RWPE2 (cell line): ENCODE results near the gene CPA4.

ENCODE experiments used
- ATAC-seq: fragments of 200-7000 bp; cut with Tn5 transposase; 3 replicates; pipeline ENCODE4 v1.9.1; 2021; ENCODE audit warnings: low read depth
- DNase-seq: peaks from one replicate; pipeline ENCODE4 v3.0.0-alpha.2; 2020; ENCODE audit warnings: low spot score
- H3K27ac ChIP-seq: fragments of 450-650 bp; 2 replicates; pipeline ENCODE4 v1.5.1; 2017; ENCODE audit warnings: mild to moderate bottlenecking; ENCODE audit not compliant: poor library complexity, severe bottlenecking
- H3K27me3 ChIP-seq: fragments of 250-450 bp; sonication (Bioruptor Pico); 2 replicates; pipeline ENCODE4 v1.5.1; 2021; ENCODE audit warnings: mild to moderate bottlenecking, moderate library complexity; ENCODE audit not compliant: insufficient read depth, poor library complexity, severe bottlenecking
- H3K36me3 ChIP-seq: fragments of 250-450 bp; sonication (Bioruptor Pico); 2 replicates; pipeline ENCODE4 v1.5.1; 2020; ENCODE audit warnings: low read depth, mild to moderate bottlenecking, moderate library complexity
- H3K4me1 ChIP-seq: fragments of 250-450 bp; sonication (Bioruptor Pico); 2 replicates; pipeline ENCODE4 v1.5.1; 2021; ENCODE audit warnings: mild to moderate bottlenecking, moderate library complexity; ENCODE audit not compliant: insufficient read depth, poor library complexity, severe bottlenecking
- H3K4me3 ChIP-seq: fragments of 250-450 bp; sonication (Bioruptor Pico); 2 replicates; pipeline ENCODE4 v1.5.1; 2021; ENCODE audit warnings: mild to moderate bottlenecking, moderate library complexity; ENCODE audit not compliant: severe bottlenecking
- H3K9me3 ChIP-seq: fragments of 250-450 bp; sonication (Bioruptor Pico); 2 replicates; pipeline ENCODE4 v1.5.1; 2021; ENCODE audit warnings: mild to moderate bottlenecking, moderate library complexity; ENCODE audit not compliant: severe bottlenecking
- TF ChIP-seq, protein P1 (sequence below): fragments of 450-650 bp; IDR thresholded peaks from one replicate; pipeline ENCODE4 v1.5.1; 2017; ENCODE audit warnings: mild to moderate bottlenecking, moderate library complexity; ENCODE audit not compliant: poor library complexity, severe bottlenecking

CPA4 gene

GRCh38 chr7:130359276-130359857 is 66.4 kb downstream of the CPA4 start:
- Histone ChIP-seq H3K4me3 (no peak overlapping the region), H3K4me1 (peaks cover 37% of the 10 kb centered on the region), H3K27me3 (no peaks in the 10 kb centered on the region), H3K9me3 (peaks cover 9% of the 10 kb centered on the region), H3K36me3 (no peaks in the 10 kb centered on the region), H3K27ac (peak overlapping the region; percentile 25)
- TF ChIP-seq, protein P1, sequence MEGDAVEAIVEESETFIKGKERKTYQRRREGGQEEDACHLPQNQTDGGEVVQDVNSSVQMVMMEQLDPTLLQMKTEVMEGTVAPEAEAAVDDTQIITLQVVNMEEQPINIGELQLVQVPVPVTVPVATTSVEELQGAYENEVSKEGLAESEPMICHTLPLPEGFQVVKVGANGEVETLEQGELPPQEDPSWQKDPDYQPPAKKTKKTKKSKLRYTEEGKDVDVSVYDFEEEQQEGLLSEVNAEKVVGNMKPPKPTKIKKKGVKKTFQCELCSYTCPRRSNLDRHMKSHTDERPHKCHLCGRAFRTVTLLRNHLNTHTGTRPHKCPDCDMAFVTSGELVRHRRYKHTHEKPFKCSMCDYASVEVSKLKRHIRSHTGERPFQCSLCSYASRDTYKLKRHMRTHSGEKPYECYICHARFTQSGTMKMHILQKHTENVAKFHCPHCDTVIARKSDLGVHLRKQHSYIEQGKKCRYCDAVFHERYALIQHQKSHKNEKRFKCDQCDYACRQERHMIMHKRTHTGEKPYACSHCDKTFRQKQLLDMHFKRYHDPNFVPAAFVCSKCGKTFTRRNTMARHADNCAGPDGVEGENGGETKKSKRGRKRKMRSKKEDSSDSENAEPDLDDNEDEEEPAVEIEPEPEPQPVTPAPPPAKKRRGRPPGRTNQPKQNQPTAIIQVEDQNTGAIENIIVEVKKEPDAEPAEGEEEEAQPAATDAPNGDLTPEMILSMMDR: no peak
- no peak for ATAC-seq
- DNase-seq: peak; percentile 57

DNA sequence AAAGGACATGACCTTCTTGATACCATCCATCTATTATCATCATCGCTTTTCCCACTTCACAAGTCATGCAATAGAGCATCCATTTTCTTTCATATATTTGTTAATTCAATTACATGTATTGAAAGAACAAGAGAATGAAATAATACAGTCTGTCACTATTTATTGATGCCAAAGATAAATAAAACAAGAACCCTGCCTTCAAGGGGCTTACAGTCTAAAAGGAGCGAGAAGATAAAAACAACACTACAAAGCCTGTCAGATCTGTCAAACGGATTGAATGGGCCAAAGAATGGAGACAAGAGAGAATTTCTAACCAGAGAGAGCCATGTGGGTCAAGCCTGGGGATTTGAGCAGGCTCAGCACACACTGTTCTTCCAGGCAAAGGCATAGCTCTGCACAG is 67.6 kb downstream of the CPA4 start:
- TF ChIP-seq, protein P1: no peak
- Histone ChIP-seq H3K36me3 (no peaks in the 10 kb centered on the region), H3K4me3 (no peak overlapping the region), H3K27me3 (no peaks in the 10 kb centered on the region), H3K27ac (no peak overlapping the region), H3K4me1 (peaks cover 38% of the 10 kb centered on the region), H3K9me3 (peaks cover 9% of the 10 kb centered on the region)
- DNase-seq (peak; percentile 9), ATAC-seq (no peak)

DNA sequence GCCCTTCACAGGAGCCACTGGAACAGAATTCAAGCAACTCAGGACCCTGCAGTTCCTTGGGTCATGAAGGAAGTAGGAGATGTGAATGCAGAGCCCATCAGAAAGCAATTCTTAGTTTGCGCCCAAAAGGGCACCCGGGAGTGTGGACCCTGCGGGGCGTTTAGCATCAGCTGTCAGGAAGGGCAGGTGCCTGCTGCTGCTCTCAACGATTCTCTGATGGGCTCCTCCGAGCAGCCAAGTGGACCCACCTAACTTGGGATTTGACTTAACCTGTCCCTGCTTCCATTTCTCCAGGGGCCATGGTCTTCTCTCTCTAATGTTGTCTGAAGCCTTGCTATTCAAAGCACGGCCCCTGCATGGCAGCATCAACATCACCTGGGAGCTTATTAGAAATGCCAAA is 68.7 kb downstream of the CPA4 start:
- peaks cover 39% of the 10 kb centered on the region for H3K4me1 ChIP-seq
- TF ChIP-seq, protein P1: no peak
- peaks cover 9% of the 10 kb centered on the region for H3K9me3 ChIP-seq
- H3K4me3 ChIP-seq: no peak overlapping the region
- no peaks in the 10 kb centered on the region for H3K36me3 ChIP-seq
- no peaks in the 10 kb centered on the region for H3K27me3 ChIP-seq
- no peak for ATAC-seq
- DNase-seq: peak; percentile 14
- H3K27ac ChIP-seq: no peak overlapping the region

GRCh38 chr7:130362251-130362816 is 69.4 kb downstream of the CPA4 start:
- no peak overlapping the region for H3K4me3 ChIP-seq
- TF ChIP-seq, protein P1: no peak
- peak overlapping the region; percentile 92 for H3K27ac ChIP-seq
- no peak for ATAC-seq
- H3K36me3 ChIP-seq: no peaks in the 10 kb centered on the region
- no peaks in the 10 kb centered on the region for H3K27me3 ChIP-seq
- no peak for DNase-seq
- peaks cover 9% of the 10 kb centered on the region for H3K9me3 ChIP-seq
- peaks cover 34% of the 10 kb centered on the region for H3K4me1 ChIP-seq

- no peaks in the 10 kb centered on the region for H3K27me3 ChIP-seq
- H3K4me3 ChIP-seq: no peak overlapping the region
- peak; percentile 96 for DNase-seq
- no peaks in the 10 kb centered on the region for H3K36me3 ChIP-seq
- TF ChIP-seq, protein P1: peak; percentile 36
- peaks cover 9% of the 10 kb centered on the region for H3K9me3 ChIP-seq
- peak overlapping the region; percentile 92 for H3K27ac ChIP-seq
- H3K4me1 ChIP-seq: peaks cover 30% of the 10 kb centered on the region
- ATAC-seq: peak; percentile 95
Observed at GRCh38 chr7:130363026-130363847, 70.3 kb downstream of the CPA4 start.
